CD4-positive, alpha-beta T cell (primary cell): Measurements from ENCODE around the gene BRICD5. TPM values are rescaled to one million over a fixed set of nuclear protein-coding genes. Genes with fewer than 3 reads are reported as not detected.
A peak's percentile ranks its signal among the peaks of the same experiment; 100 is the strongest.

Experiments used
- ATAC-seq: fragments of 200-7000 bp; cut with Tn5 transposase; one replicate; pipeline ENCODE4 v1.10.0; 2022; ENCODE audit warnings: mild to moderate bottlenecking; ENCODE audit not compliant: poor library complexity
- CTCF ChIA-PET: fragments of 350-600 bp; sonication (Branson Sonifier 250); formaldehyde crosslinking; loops from one replicate; lab custom pipeline; 2021; ENCODE audit warnings: antibody characterized with exemption, inconsistent platforms; lab: Charles Lee
- POLR2A ChIA-PET: fragments of 350-600 bp; sonication (Branson Sonifier 250); formaldehyde crosslinking; loops from one replicate; lab custom pipeline; 2021; ENCODE audit warnings: antibody characterized with exemption, inconsistent platforms; lab: Charles Lee
- DNase-seq, 14 experiments: peaks; one replicate each; pipeline ENCODE4 v3.0.0-alpha.2; 2013 to 2020; ENCODE audit warnings: mixed read lengths in 2 of 14
- H3K27ac ChIP-seq, 2 donors: one replicate each; pipeline versions ENCODE4 v1.5.1 to v1.7.0; 2013; ENCODE audit warnings: low read length in 2 of 2, low read depth in 1 of 2, mild to moderate bottlenecking in 1 of 2
- H3K27me3 ChIP-seq, 2 experiments: 1 replicate in 1 of 2; 2 replicates in 1 of 2; pipeline versions ENCODE4 v1.6.1 to v1.7.0; 2013; ENCODE audit warnings: low read length in 2 of 2, control low read depth in 1 of 2, mild to moderate bottlenecking in 1 of 2, moderate library complexity in 1 of 2; ENCODE audit not compliant: insufficient read depth in 2 of 2, control insufficient read depth in 1 of 2
- H3K36me3 ChIP-seq: one replicate; pipeline ENCODE4 v1.6.1; 2013; ENCODE audit warnings: low read length, control low read depth; ENCODE audit not compliant: insufficient read depth
- H3K4me1 ChIP-seq: one replicate; pipeline ENCODE4 v1.6.1; 2013; ENCODE audit warnings: low read length, control low read depth; ENCODE audit not compliant: insufficient read depth
- H3K4me3 ChIP-seq: one replicate; pipeline ENCODE4 v1.5.1; 2013; ENCODE audit warnings: mild to moderate bottlenecking, low read length, moderate library complexity
- H3K9me3 ChIP-seq, 2 experiments: 1 replicate in 1 of 2; 2 replicates in 1 of 2; pipeline versions ENCODE4 v1.6.1 to v1.7.0; 2013; ENCODE audit warnings: low read length in 2 of 2, mild to moderate bottlenecking in 2 of 2, control low read depth in 1 of 2, moderate library complexity in 1 of 2; ENCODE audit not compliant: control insufficient read depth in 1 of 2, insufficient read depth in 1 of 2
- H3K27ac Mint-ChIP-seq: one replicate; pipeline ENCODE4 v1.8.0; 2020; ENCODE audit warnings: mixed read lengths
- H3K27me3 Mint-ChIP-seq: one replicate; pipeline ENCODE4 v1.8.0; 2021; ENCODE audit warnings: mixed read lengths
- H3K36me3 Mint-ChIP-seq: one replicate; pipeline ENCODE4 v1.8.0; 2021; ENCODE audit warnings: low read depth, mixed read lengths
- H3K4me1 Mint-ChIP-seq: one replicate; pipeline ENCODE4 v1.8.0; 2021; ENCODE audit warnings: low read depth, mixed read lengths
- H3K4me3 Mint-ChIP-seq: one replicate; pipeline ENCODE4 v1.8.0; 2020; ENCODE audit warnings: mild to moderate bottlenecking, mixed read lengths
- H3K9me3 Mint-ChIP-seq: one replicate; pipeline ENCODE4 v1.8.0; 2020; ENCODE audit warnings: mixed read lengths
- CTCF ChIP-seq: fragments of 200-600 bp; IDR thresholded peaks from one replicate; pipeline ENCODE4 v1.8.0; 2022; ENCODE audit warnings: antibody characterized with exemption, mild to moderate bottlenecking
- intact Hi-C, 2 experiments: fragments of 100-400 bp; cut with DNase I in 1 of 2; cut with micrococcal nuclease in 1 of 2; formaldehyde crosslinking; loops; one replicate each; pipeline versions ENCODE4 v1.15.1 to v1.9.0; 2023 to 2025; cut with DNase I, micrococcal nuclease
- total RNA-seq, 174 experiments: library from RNA in 2 of 174; stranded (reverse) in 2 of 174; gene quantifications; one replicate each; pipeline ENCODE4 v1.2.3 and lab custom pipeline; 2021 to 2026

The BRICD5 gene
- total RNA-seq, 2 experiments from 2014 or later: 4.2 to 5.0 TPM

DNA sequence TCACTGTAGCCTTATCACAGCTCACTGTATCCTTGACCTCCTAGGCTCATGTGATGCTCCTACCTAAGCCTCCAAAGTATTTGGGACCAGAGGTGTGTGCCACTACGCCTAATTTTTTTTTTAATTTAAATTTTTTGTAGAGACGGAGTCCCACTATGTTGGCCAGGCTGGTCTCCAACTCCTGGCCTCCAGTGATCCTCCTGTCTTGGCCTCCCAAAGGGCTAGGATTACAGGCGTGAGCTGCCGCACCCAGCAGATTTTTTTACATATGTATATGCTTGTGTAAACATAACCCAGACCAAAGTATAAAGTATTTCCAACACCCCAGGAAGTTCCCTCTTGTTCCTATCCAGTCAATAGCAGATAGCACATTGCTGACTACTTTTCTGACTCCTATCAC, 5.7 kb upstream of the BRICD5 start:
- DNase-seq (no peak), ATAC-seq (no peak)
- no peaks in the 10 kb centered on the region for H3K9me3 ChIP-seq
- no peaks in the 10 kb centered on the region for H3K9me3 Mint-ChIP-seq
- H3K4me3 Mint-ChIP-seq: peak overlapping the region; percentile 56
- ChIA-PET CTCF (no interaction called here), POLR2A (interaction anchor here (1.1 kb wide), 1 partner anchor 316 kb away, joined by 5 read pairs; no protein-coding TSS in a partner anchor)
- no peak overlapping the region for H3K27ac ChIP-seq
- H3K36me3 Mint-ChIP-seq: no peaks in the 10 kb centered on the region
- no peaks in the 10 kb centered on the region for H3K27me3 ChIP-seq
- H3K4me1 ChIP-seq: peaks cover 25% of the 10 kb centered on the region
- TF ChIP-seq CTCF: no peak
- H3K4me1 Mint-ChIP-seq: peaks cover 11% of the 10 kb centered on the region
- H3K4me3 ChIP-seq: no peak overlapping the region
- intact Hi-C loops: loop anchor here in 1 of 2 experiments (10.0 kb wide), 1 partner anchor 802 kb away; the partner anchor contains the start of gene UNKL
- no peaks in the 10 kb centered on the region for H3K36me3 ChIP-seq
- H3K27ac Mint-ChIP-seq: no peak overlapping the region
- no peaks in the 10 kb centered on the region for H3K27me3 Mint-ChIP-seq

DNA sequence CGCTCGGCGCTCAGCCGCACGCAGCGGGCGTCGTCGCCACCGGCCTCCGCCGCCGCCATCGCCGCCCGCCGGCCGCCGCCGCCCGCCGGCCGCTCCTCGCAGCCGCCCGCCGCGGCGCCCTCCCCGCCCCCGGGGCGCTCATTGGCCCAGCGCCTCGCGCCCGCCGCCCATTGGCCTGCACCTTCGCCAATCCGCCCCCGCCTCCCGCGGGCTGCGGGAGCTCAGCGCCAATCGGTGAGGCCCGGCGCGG, 4.0 kb upstream of the BRICD5 start, which contains the start of gene PGP:
Gene PGP, minus strand, starts transcription at position 122 of the 250 bp plus-strand sequence. Its CDS starts 63 bp downstream, at position 59.
- CTCF ChIA-PET: interaction anchor here (0.7 to 1.4 kb wide), 3 partner anchors 20 to 74 kb away, joined by 3 to 5 read pairs (median 4); partner anchors contain the start of gene ECI1

More for the DNA sequence above, 4.0 kb upstream of the BRICD5 start, which contains the start of gene PGP:
- peak within 1 kb of the TSS; percentile 64 to 73 for H3K27ac ChIP-seq
- no peaks in the 10 kb centered on the region for H3K27me3 ChIP-seq
- DNase-seq: no peak
- POLR2A ChIA-PET: interaction anchor here (0.6 to 2.5 kb wide), 21 partner anchors 9 to 668 kb away, joined by 3 to 47 read pairs (median 4); partner anchors contain the start of genes AMDHD2, ATP6V0C, DNASE1L2 and E4F1
- peaks cover 25% of the 10 kb centered on the region for H3K4me1 ChIP-seq
- H3K36me3 ChIP-seq: peaks cover under 1% of the 10 kb centered on the region
- H3K9me3 ChIP-seq: no peaks in the 10 kb centered on the region
- Mint-ChIP-seq H3K27ac (peak within 1 kb of the TSS; percentile 71), H3K27me3 (no peaks in the 10 kb centered on the region), H3K36me3 (peaks cover 3% of the 10 kb centered on the region), H3K4me1 (peaks cover 11% of the 10 kb centered on the region), H3K9me3 (no peaks in the 10 kb centered on the region), H3K4me3 (peak within 1 kb of the TSS; percentile 88)
- no peak for TF ChIP-seq CTCF
- ATAC-seq: peak; percentile 96
- peak within 1 kb of the TSS; percentile 76 for H3K4me3 ChIP-seq
- intact Hi-C loops: loop anchor here in 1 of 2 experiments (1.0 to 10.0 kb wide), 2 partner anchors 8 to 800 kb away; partner anchors contain the start of gene UNKL
